GM21723 (cell line): Measurements from ENCODE around the gene FAM210B.
"Not testable (repeated sequence)": the region's sequence is repeated elsewhere in the genome, so short reads cannot be mapped to it uniquely, and the experiment has no call there.

Source experiments
- ATAC-seq: cut with Tn5 transposase; IDR thresholded peaks from one replicate; pipeline ENCODE4 v1.9.1; 2021; ENCODE audit warnings: mild to moderate bottlenecking, moderate library complexity; ENCODE audit not compliant: unreplicated experiment

FAM210B gene, protein sequence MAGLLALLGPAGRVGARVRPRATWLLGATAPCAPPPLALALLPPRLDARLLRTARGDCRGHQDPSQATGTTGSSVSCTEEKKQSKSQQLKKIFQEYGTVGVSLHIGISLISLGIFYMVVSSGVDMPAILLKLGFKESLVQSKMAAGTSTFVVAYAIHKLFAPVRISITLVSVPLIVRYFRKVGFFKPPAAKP

GRCh38 chr20:56358600-56359211, at the start of gene FAM210B:
FAM210B (plus strand) TSS chr20:56358974; CDS start chr20:56359006, 32 bp downstream.
- peak; percentile 96 for ATAC-seq

GRCh38 chr20:56316051-56316450, 42.7 kb upstream of the FAM210B start:
- ATAC-seq: no peak

DNA sequence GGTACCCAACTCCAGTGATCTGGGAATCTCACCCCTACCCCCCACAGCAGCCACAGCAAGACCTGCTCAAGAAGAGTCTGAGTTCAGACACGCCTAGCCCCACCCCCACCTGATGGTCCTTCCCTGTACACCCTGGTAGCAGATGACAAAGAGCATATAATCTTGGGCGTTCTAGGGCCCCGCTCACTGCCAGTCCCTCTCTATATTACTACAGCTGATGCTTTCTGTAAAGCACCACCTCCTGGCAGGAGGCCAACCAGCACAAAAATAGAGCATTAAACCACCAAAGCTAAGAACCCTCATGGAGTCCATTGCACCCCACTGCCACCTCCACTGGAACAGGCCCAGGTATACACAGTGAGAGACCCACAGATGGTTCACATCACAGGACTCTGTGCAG, 42.3 kb upstream of the FAM210B start:
- no peak for ATAC-seq

DNA sequence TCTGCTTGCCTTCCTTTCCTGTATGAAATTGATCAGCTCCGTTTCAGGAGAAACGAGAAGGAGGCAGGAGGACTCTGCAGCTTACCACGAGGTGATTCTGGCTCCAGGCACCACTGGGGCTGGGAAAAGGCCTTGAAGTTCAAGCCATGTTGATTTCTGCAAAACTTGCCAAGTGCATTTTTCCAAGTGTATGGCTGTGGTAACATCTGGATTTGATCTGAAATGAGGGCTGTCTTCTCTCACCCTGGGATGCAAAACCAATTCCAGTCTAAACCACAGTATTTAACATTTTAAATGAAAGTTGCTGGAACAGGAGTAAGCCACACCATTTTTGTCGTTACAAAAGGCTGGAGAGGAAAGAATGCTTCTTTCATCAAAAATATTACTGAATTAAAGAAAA, 36.1 kb upstream of the FAM210B start:
- no peak for ATAC-seq

DNA sequence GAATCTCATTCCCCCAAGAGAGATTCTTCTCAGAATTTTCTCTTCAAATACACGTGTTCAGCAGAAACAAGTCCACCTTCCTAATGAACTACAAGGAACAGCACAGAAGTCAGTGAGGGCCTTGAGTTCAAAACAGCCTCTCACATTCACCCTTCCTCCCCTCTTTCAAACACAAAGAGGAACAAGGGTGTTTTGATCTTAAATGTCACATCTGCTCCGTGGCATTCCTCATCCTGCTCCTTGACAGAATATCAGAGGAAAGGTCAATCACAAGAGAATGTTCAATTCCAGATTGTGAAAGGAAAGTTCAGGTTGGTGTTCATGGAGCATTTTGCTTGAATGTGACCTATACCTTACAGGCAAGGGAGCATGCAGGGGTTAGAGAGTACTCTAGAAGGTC, 35.6 kb upstream of the FAM210B start:
- ATAC-seq: no peak

GRCh38 chr20:56323656-56324055, 35.1 kb upstream of the FAM210B start:
- ATAC-seq: no peak

DNA sequence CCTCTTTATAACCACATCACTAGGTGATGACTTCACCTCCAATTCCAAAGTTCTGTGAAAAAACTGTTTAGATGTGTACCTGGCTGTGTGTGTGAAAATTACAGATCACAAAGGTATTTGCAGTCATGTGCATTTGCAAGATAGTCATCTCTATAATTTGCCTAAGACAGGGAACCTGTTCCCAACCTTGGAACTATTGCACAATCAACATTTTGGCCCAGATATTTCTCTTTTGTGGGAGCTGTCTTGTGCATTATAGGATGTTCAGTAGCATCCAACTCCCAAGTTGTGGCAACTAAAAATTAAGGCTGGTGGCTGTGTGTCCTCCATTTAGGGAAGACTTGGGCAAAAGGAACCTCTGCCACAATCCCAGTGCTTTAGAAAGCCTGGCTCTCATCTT, 34.0 kb upstream of the FAM210B start:
- ATAC-seq: no peak

- ATAC-seq: no peak
Measured at GRCh38 chr20:56328861-56329260, 29.9 kb upstream of the FAM210B start.

GRCh38 chr20:56336709-56337108, 22.1 kb upstream of the FAM210B start:
- not testable (repeated sequence) for ATAC-seq

DNA sequence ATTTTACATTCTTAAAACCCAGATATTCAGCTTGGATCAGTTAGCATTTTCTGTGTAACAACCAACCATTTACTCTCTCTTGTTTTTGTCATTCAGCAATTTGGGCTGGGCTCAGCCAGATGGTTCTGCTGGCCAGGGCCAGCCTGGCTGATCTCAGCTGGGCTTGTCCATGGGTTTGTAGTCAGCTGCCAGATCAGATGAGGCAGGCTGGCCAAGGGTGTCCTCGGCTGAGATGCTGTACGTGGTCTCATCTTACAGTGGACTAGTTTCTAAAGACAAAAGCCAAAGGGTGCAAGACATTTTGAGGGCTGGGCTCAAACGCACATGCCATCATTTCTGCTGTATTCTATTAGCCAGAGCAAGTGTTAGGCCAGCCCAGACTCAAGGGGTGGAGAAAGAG, 16.0 kb upstream of the FAM210B start:
- ATAC-seq: no peak

GRCh38 chr20:56343861-56344381, 14.9 kb upstream of the FAM210B start:
- peak; percentile 57 for ATAC-seq

GRCh38 chr20:56345911-56346310, 12.9 kb upstream of the FAM210B start:
- no peak for ATAC-seq

- no peak for ATAC-seq
Measured at GRCh38 chr20:56347628-56348304, 11.0 kb upstream of the FAM210B start.

GRCh38 chr20:56348305-56348693, 10.5 kb upstream of the FAM210B start:
- no peak for ATAC-seq

DNA sequence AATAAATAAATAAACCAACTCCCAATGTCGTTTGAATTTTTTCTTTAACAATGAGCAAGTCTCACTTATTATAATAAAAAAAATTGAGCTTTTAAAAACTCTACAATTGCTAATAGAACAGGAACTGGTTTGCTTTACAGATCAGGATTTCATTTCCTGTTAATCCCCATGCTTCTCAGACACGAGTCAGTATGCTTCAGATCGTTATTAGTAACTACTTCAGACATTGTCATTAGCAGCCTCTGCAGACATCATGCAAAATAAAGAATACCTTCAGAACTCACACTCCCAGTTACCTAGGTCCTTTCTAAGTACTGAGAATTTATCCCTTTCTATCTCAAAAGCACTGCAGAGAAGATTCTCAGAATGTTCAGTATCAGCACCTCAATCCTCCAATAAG, 10.0 kb upstream of the FAM210B start:
- ATAC-seq: no peak

- ATAC-seq: no peak
Measured at GRCh38 chr20:56350842-56351241, 7.9 kb upstream of the FAM210B start.

- ATAC-seq: no peak
Measured at GRCh38 chr20:56352345-56353055, 6.3 kb upstream of the FAM210B start.

DNA sequence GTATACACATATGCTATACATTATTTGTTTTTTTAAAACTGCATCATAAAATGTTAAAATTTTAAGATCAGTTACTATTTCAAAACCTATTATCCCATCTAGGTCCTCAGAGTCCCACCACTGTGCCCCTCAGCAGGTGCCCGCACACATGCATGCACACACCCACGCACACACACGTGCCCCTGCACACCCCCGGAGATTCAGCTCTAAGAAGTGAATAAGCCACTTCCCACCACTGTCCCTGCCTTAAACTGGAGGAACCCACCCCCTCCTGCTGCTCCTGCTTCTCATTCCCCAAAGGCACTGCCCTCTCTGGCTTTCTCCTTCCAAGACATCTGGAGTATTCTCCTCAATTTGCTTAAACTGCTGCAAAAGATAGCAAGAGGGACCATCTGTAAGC, 5.4 kb upstream of the FAM210B start:
- ATAC-seq: no peak

DNA sequence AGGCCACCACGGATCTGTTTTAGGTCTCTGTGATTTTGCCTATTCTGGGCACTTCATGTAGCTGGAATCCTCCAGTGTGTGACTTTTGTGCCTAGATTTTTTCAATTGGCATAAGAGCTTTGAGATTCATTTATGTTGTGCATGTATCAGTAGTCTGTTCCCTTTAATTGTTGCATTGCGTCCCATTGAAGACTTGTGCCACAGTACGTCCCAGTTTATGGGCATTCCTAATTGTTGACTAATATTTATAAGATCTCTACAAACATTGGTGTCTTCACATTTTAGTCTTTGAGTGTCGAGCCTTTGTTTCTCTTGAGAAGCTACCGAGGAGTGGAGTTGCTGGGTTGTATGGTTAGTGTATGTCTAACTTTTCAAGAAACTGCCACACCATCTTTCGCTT, 704 bp upstream of the FAM210B start:
- ATAC-seq: no peak

DNA sequence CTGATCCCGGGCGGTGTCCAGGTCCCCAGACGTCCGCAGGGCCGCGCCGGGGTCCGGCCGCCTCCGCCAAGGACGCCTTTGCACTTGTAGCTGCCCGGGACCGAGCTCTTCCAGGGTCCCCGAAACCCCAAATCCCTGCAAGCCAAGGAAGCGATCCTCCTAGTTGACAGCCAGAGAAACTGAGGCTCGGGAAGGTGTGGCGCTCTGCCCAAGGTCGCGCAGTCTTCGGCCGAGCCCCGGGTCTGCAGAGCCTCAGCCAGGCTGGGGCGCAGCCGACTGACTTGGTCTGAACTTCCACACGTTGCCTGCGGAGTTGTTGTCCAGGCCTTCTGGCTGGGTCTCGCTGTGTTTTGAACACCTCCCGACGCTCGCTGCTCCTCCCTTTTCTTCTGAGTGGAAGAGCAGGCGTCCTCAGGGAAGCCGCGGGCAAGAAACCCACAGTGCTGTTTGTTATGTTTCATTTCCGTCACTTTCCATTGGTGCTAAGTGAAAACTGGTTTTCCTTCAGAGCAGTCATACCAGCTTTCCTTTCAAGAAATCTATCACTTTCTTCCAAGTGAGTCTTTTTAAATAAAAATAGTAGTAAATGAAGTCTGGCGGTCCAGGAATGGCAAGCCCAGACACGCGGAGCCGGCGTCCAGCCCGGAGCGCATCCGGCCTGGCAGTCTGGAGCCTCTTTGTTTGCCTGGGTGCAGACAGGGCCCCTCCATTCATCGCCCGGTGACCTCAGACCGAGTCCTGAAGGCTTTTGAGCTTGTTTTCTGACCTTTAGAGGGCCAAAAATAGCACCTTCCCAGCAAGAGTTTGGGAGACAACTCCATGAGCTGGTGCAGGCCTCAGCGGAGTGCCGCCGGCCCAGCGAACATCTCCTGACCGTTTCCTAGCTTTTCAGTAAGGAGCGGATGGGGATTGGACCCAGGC, 698 bp downstream of the FAM210B start:
- ATAC-seq: peak; percentile 35
